ENCODE results near the gene NPEPL1.

- TF ChIP-seq POLR2A (IDR thresholded peaks at IDR 0.05; ENCODE audit: low read depth, low read length) (no peak), POLR2AphosphoS5 (IDR thresholded peaks at IDR 0.05; ENCODE audit: low read depth, low read length) (no peak), TAF1 (IDR thresholded peaks at IDR 0.05; ENCODE audit: low read depth, low read length) (no peak), POU2F2 (IDR thresholded peaks at IDR 0.05; ENCODE audit: low read depth, low read length) (no peak)
Measured at GRCh38 chr20:58646703-58647102, 45.9 kb upstream of the NPEPL1 start.

Measured in GM12891 (cell line).